Neural crest cell (in vitro differentiated cells): ENCODE results near the gene ANK3. TPM values are rescaled to one million over a fixed set of nuclear protein-coding genes. Genes with fewer than 3 reads are reported as not detected.

ENCODE experiments used
- DNase-seq: peaks from one replicate; pipeline ENCODE4 v3.0.0; 2021; ENCODE audit warnings: low read depth, mixed read lengths, low spot score
- H3K27ac Mint-ChIP-seq: one replicate; pipeline ENCODE4 v1.8.0; 2021; ENCODE audit warnings: mild to moderate bottlenecking, mixed read lengths; ENCODE audit not compliant: unreplicated experiment
- H3K27me3 Mint-ChIP-seq: 2 replicates; pipeline ENCODE4 v1.8.0; 2021; ENCODE audit warnings: low read depth, mild to moderate bottlenecking, mixed read lengths
- H3K36me3 Mint-ChIP-seq: 2 replicates; pipeline ENCODE4 v1.8.0; 2021; ENCODE audit warnings: low read depth, mild to moderate bottlenecking, mixed read lengths
- H3K4me1 Mint-ChIP-seq: 2 replicates; pipeline ENCODE4 v1.8.0; 2021; ENCODE audit warnings: mixed read lengths
- H3K4me3 Mint-ChIP-seq: one replicate; pipeline ENCODE4 v1.8.0; 2021; ENCODE audit warnings: mild to moderate bottlenecking, mixed read lengths
- H3K9me3 Mint-ChIP-seq: 2 replicates; pipeline ENCODE4 v1.8.0; 2021; ENCODE audit warnings: mixed read lengths
- total RNA-seq: library from RNA; stranded (reverse); gene quantifications from 2 replicates; pipeline ENCODE4 v1.2.1, GENCODE V29; 2021
- TF ChIP-seq, protein P1 (sequence below): fragments of 200-600 bp; sonication (generic); conservative IDR thresholded peaks from 2 replicates; pipeline ENCODE4 v1.5.0; 2021; ENCODE audit warnings: antibody characterized with exemption, mild to moderate bottlenecking

ANK3 gene
- total RNA-seq, 1 donor from 2014 or later, result 45.2 TPM

DNA sequence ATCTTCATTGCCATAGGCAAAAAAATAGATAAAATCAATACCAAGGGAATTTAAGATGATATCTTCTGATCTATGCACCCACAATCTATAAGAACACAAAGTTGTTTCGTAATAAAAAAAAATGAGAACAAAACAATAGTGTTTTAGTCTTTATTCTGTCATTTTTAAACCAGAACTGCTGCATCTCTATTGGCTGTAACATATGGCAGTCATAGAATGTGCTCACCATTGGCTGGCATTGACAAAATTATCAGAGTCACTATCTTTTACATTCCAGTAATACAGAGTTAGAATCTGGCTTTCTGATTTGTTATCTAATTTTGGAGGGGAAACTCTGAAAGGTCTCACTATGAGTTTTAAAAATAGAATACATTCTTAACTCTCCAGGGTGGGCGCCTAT is 344.7 kb downstream of the ANK3 start:
- no peak overlapping the region for H3K27ac Mint-ChIP-seq
- H3K9me3 Mint-ChIP-seq, result no peaks in the 10 kb centered on the region
- TF ChIP-seq, protein P1, sequence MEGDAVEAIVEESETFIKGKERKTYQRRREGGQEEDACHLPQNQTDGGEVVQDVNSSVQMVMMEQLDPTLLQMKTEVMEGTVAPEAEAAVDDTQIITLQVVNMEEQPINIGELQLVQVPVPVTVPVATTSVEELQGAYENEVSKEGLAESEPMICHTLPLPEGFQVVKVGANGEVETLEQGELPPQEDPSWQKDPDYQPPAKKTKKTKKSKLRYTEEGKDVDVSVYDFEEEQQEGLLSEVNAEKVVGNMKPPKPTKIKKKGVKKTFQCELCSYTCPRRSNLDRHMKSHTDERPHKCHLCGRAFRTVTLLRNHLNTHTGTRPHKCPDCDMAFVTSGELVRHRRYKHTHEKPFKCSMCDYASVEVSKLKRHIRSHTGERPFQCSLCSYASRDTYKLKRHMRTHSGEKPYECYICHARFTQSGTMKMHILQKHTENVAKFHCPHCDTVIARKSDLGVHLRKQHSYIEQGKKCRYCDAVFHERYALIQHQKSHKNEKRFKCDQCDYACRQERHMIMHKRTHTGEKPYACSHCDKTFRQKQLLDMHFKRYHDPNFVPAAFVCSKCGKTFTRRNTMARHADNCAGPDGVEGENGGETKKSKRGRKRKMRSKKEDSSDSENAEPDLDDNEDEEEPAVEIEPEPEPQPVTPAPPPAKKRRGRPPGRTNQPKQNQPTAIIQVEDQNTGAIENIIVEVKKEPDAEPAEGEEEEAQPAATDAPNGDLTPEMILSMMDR, result no peak
- DNase-seq, result no peak
- no peak overlapping the region for H3K4me3 Mint-ChIP-seq
- H3K27me3 Mint-ChIP-seq, result no peaks in the 10 kb centered on the region
- peaks cover 2% of the 10 kb centered on the region for H3K36me3 Mint-ChIP-seq
- no peaks in the 10 kb centered on the region for H3K4me1 Mint-ChIP-seq

DNA sequence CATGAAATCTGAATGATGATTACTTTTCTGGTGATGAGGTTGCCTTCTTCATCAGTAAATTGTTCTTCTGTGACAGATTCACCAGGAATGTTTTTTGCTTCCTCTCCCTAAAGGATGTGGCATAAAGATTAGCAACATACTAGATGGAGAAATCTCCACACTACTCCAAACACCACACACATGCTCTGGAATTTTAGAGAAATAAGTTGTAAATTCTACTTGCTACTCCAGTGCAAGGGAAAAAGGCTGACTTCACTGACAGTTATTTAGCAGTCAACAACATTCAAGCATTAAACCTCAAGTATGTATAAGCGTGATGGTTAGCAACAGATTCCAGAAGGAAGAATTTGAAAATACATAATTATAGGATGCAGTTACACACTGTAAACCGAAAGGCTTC is 345.4 kb downstream of the ANK3 start:
- Mint-ChIP-seq H3K27me3 (no peaks in the 10 kb centered on the region), H3K36me3 (peaks cover 2% of the 10 kb centered on the region), H3K4me3 (no peak overlapping the region), H3K4me1 (no peaks in the 10 kb centered on the region), H3K9me3 (no peaks in the 10 kb centered on the region), H3K27ac (no peak overlapping the region)
- TF ChIP-seq, protein P1, result no peak
- DNase-seq, result no peak

DNA sequence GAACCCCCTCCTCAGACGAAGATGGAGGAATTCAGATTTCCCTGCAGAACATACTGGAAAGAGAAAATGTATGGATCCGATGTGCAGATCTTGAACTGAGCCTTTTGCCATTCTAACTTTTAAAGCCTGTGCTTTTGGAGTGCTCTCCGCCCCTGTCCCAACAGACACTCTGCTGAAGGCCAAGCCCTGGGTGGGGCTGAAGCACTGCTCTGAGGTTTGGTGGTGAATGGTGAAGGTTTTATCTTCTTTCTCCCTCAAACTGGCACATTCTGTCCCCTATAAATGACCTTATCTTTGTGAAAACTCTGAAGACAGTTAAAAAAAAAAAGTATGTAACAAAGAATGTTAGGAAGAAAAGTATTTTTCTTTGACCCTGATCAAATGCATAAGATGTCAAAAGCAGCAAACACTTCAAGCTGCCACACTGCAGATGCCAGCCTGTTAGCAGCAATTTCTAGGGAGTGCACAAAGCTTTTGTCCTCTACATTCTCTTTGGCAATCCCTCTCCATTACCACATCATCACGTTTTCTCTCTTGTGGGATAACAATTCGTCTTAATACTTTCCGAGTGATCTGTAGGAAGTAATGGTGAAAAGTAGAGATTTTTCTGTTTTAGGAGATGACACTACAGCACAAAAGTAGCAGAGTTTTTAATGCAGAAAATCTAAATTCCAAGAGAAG is 346.0 kb downstream of the ANK3 start:
- Mint-ChIP-seq H3K4me1 (no peaks in the 10 kb centered on the region), H3K9me3 (no peaks in the 10 kb centered on the region), H3K4me3 (no peak overlapping the region), H3K27me3 (no peaks in the 10 kb centered on the region), H3K36me3 (peaks cover 2% of the 10 kb centered on the region), H3K27ac (no peak overlapping the region)
- TF ChIP-seq, protein P1, result no peak
- no peak for DNase-seq

DNA sequence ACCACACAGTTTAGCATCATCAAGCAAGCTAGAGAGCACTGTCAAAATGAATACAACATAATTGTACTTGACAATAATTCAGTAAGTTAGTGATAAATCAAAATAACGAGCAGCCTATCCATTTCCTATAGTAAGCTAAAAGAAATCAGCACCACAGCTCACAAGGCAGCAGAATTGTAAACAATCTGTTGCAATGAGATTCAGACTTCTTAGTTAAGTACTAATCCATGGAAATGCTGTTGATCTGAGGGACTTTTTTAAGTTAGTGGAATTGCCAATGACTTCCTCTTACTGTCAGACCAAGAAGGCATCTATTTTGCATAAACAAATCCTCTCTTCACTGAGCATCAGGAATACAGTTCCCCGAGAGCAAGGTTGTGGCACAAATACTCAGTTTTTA is 346.8 kb downstream of the ANK3 start:
- Mint-ChIP-seq H3K27me3 (no peaks in the 10 kb centered on the region), H3K4me3 (no peak overlapping the region), H3K36me3 (peaks cover 2% of the 10 kb centered on the region), H3K4me1 (no peaks in the 10 kb centered on the region), H3K27ac (no peak overlapping the region), H3K9me3 (no peaks in the 10 kb centered on the region)
- no peak for DNase-seq
- TF ChIP-seq, protein P1, result no peak

DNA sequence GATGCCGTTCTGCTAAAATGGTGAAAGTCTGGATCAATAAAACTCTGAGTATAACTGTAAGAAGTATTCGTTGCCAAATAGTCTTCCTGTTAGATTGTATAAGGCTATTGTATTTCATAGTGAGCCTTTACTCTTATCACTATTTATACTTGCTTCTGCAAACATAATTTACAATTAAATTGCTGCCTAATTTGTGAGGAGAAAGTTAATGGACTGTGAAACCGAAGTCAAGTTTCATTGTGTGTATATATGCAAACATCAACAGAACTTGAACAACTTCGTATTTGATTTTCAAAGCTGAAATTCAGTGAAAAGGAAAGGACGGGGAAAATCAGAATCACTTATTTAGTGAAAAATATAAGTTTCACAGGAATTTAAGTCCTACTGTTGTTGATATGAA is 347.4 kb downstream of the ANK3 start:
- H3K36me3 Mint-ChIP-seq, result peaks cover 2% of the 10 kb centered on the region
- H3K27me3 Mint-ChIP-seq, result no peaks in the 10 kb centered on the region
- no peak overlapping the region for H3K4me3 Mint-ChIP-seq
- H3K9me3 Mint-ChIP-seq, result no peaks in the 10 kb centered on the region
- H3K4me1 Mint-ChIP-seq, result no peaks in the 10 kb centered on the region
- H3K27ac Mint-ChIP-seq, result no peak overlapping the region
- no peak for DNase-seq
- TF ChIP-seq, protein P1, result no peak
